Measurements from ENCODE around the gene NDUFAF4.
A peak's percentile ranks its signal among the peaks of the same experiment; 100 is the strongest.

The NDUFAF4 gene

DNA sequence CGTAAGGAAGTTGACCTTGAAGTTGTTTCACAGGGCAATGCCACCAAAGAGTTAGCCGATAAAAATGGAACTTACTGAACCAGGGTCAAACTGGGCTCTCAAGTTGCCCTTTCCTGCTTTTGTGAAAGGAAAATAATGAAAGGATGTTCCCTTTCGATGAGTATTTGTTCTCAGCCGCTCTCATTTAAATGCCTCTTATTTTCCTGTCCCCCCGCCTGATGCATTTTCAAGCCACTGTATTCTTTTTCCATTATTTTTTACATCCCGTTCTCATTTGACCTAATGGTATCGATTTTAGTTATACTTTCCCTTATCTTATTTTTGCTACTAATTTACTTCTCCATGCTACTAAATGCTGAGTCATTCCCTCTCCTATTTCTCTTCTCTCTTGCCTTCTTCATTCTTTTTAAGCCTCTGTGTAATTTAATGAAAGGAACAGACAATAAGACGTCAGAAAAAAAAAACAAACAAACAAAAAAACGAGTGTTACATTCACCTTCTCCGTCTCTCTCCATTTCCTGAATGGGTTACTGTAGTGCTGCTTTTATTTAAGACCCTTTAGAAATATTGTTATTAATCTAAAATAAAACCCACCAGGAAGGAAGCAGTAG lies 655 bp upstream of the NDUFAF4 start:
- no peak for DNase-seq

DNA sequence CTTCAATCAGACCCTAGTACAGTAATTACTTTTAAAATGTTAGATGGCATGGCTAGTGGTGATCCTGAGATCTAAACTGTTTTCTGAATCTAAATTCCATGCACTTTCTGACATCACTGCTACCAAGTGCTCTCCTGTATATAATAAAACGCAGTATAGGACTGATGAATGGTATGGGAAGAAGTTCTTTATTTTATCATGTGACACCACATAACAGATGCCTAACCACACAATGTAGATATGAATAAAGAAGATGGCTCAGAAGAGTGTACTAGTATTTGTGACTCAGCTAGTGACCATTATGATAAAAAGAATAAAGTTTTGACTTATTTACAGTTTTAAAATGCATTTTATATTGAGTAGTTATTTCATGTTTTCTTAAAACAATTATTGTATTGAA lies 8.5 kb downstream of the NDUFAF4 start:
- DNase-seq = no peak

DNA sequence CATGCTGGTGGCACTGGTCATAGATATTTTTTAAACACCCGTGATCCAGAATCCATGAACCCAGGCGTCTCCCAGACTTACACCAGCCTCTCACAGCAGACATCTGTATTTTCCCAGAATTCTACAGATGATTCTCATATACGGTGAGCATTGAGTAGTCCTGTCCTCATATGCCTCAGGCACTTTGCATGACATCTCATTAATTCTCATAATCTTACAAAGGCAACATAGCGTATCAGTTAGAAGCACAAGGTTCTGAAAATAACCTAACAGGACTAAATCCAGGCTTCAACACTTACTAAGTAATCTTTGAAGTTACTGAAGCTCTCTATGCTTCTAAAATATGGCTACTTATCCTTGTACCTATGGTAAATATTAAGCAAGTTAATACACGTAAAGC lies 8.9 kb downstream of the NDUFAF4 start:
- DNase-seq = no peak

DNA sequence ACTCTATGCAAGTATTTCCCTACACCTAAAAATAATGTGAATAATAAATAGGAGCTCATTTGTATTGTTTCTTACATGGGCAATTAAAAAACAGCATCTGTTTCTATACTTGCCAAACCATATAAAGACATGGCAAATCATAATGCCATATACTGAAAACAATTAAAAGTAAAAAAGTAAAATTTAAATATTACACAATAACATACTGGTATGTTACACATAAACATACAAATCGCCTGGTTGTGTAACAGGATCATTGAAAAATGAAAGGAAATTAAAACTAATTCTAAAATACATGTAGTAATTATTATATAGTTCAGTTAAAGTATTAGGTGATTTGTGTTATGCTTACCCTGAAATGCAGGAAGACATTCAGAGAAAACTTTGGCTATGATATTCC lies 11.2 kb downstream of the NDUFAF4 start:
- DNase-seq = no peak

DNA sequence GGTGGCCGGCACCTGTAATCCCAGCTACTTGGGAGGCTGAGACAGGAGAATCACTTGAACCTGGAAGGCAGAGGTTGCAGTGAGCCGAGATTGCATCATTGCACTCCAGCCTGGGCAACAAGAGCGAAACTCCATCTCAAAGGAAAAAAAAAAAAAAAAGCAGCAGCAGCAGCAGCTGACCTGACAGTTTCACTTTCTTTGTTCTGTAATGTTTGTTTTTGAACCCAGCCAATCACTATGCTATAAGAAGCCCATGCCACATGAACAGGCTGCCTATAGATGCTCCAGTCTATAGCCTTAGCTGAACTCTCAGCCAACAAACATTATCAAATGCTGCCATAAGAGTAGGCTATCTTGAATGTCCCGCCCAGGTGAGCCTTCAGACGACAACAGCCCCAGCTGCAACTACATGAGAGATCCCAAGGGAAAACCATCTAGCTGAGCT lies 12.5 kb downstream of the NDUFAF4 start:
- DNase-seq = peak; percentile 8

DNA sequence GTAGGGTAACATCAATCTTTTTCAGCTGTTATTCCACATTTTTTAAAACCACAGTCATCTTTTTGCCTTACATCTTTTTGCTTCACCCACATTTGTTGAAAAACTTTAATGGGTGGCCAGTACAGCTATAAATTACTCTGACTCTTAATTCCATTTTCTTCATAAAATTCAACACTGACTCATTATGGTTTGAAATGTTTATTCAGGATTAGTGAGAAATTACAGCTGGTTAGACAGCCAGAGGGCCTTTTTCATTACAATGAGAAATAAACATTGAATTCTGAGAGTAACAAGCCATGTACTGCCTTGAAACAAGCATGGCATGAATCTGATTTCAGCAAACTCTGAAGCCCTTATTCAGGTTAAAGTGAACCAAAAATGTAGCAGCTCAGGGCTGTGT lies 19.5 kb downstream of the NDUFAF4 start:
- no peak for DNase-seq

DNA sequence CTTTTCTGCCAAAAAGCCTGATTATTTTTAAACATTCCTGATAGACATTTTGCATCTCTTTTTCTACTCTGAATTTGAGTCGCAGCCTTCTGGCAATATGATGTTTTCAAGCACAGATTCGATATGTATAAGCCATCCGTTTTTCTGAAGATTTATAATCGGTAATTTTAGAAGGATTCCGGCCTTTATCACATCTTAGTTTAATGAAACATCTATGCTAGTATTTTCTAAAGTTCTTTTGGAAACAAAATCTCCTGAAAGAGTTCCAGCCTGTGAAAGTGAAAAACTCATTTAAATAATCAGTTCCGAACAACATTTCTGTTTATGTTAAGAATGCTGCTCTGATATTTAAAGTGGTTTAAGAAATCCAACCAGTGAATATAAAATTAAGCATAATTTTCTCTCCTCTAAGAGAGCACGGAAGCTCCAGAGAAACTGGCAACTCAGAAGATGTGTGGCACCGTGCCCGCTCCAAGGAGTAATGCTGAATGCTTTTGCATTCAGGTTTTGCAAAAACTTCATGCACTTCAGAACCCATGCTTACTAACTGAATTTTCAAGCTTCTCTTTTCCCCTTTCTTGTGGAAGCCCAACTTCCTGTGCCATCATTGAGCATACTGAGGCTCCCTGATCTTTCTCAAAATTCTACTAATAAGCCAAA lies 20.7 kb downstream of the NDUFAF4 start:
- DNase-seq = no peak

DNA sequence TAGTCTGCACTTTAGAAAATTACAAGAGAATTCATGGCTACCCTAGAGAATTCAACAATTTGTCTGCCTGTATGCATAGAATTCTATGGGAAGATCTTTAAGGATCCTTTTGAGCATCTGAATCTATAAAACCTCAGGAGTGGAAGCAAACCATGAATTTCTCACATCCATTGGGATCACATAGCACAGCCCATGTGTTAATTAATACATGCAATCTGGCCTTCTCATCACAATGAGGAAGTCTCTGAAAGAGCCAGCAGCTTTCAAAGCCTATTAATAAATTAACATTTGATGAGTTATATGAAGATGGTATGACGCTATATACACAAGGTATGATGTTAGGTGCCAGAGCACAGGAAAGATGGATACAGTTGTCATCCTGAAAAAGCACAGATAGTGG lies 24.7 kb downstream of the NDUFAF4 start:
- no peak for DNase-seq

DNA sequence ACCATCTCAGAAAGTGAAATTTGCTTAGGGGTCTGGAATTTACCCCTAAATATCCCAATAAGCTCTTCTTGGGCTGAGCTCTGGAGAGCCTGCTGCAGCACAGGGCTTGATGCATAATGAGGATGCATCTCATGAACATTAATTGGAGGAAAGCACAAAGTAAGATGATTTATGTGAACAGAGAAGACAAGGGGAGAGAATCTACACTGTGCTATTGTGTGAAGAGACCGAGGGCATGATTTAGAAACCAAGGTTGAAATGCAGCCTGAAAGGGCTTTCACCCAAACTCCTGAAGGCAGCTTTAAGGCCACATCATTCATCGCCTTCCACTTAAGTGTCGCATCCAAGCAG lies 32.7 kb downstream of the NDUFAF4 start:
- DNase-seq = no peak

DNA sequence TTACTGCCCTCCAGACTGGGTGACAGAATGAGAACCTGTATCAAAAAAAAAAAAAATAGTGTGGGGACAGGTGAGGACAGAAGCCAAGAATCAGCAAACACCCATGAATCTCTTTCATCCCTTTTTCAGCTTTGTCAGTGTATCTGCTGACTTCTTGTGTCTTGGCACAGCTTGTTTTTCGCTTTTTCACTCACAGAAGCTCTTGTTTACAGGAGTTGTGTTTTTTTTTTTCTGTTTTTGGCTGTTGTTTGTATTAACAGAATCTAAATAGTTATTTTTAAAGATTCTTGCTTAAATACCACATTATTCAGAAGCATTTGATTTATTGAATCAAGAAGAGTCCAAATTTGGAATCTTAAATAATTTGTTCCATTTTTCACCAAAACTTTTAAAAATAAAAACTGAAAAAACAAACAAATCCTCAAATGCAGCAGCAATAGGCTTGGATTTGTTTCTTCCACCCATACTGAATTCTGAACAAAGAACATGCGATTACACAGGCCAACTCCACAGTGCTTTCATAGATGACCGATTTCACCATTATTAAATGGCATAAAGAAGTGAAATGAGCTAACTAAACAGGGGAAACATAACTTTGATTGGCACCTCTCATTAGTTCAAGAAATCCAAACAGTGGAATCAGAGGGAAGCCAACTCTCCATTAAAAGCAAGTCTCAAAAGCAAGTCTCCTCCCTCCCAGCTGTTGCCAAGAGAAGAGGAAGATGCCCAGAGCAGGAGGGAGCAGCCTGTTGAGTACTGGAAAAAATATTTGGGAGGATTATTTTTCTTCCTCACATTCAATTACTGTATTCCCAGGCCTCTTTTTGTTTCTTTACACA lies 33.3 kb downstream of the NDUFAF4 start:
- no peak for DNase-seq

DNA sequence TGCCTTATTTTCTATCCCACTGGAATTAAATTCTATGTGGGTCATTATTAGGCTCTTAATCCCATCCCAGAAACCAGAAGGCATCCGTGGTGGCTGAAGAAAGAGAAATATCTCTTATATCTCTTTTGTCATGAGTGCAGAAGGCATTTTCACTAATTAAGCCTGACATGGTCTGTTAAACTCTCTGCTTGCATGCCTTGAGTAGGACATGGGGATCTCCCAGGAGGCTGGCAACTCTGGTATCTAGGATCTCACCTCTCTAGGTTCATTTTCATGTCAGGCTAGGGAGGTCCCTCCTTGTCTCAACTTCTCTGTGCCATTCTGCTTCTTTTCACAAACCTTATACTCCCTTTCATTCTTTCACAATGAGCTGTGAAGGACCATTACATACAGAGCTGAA lies 35.1 kb downstream of the NDUFAF4 start:
- DNase-seq = no peak

DNA sequence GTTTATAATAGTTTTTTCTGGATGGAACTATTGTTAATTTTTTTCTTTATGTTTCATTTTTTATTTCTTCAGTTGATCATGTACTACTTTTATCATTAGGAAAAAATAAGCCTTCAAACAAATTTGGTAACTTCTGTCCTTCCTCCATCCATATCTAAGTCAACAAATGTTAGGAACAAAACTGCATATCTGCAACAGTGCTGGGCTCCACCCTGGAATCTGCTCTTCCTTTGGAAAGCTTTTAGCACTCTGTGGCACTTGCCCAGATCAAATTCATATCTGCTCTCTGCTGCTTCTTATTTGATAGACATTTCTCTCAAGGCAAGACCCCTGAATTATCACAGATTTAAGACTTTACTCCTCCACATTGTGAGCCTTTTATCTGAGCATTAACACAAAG lies 36.1 kb downstream of the NDUFAF4 start:
- no peak for DNase-seq

DNA sequence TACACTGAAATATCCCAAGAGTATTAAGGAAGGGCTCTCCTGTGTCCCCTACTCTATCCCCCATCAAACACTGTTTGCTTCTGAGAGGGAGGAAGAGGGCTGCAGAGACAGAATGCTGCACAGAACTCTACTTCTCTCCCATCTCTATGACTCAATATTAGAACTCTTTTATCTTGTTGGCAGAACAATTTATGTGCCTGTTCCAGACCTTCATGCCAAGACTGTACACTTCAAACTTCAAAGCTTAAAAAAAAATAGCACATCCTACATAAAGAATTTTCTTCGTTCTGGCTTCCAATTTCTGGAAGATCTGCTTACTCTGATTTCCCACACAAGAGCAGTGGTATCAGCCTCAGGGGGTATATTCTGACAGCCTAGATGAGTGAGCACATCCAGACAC lies 40.8 kb downstream of the NDUFAF4 start:
- no peak for DNase-seq

DNA sequence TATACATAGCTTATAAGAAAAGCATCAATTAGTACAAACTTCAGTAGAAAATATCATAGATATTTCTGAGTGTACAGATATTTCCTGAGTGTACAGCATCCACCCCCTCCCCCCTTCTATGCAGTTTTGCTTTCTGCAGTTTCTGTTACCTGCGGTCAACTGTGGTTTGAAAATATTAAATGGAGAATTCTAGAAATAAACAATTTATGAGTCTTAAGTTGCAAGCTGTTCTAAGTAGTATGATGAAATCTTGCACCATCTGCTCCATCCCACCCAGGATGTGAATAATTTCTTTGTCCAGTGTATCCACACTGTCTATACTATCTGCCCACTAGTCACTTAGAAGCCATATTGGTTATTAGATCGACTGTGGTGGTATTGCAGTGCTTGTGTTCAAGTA lies 44.6 kb downstream of the NDUFAF4 start:
- no peak for DNase-seq

DNA sequence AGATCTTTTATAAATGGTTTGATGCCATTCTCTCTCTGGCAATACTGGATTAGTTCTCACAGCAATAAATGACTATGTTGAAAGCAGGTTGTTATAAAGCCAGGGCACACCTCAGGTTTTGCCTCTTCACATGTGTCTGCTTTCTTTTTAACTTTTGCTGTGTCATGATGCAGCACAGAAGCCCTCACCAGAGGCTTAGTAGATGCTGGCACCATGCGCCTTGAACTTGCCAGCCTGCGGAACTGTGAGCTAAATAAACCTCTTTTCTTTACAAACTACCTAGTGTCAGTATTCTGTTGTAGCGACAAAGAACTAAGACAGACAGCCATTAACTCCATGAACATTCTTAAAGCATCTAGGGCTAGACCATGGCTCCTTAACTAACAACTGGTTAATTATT lies 45.1 kb downstream of the NDUFAF4 start:
- DNase-seq = no peak

DNA sequence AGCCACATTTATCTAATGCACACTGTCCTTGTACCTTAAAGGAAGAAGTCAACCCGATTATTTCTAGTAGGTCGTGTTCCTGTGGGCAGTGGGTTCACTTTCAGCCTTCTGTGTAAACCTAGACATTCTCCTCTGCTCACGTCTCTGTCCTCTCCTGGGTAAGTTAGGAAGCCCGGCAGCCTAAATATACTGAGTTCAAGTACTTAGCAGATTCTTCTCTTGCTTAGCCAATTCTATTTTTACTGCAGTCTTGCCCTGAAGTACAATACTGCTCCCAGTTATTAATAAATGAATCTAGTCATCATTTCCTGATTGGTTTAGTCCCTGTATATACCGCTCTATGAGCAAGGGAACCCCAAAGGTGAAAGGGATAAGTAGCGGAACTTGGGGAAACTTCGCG lies 45.8 kb downstream of the NDUFAF4 start:
- no peak for DNase-seq

DNA sequence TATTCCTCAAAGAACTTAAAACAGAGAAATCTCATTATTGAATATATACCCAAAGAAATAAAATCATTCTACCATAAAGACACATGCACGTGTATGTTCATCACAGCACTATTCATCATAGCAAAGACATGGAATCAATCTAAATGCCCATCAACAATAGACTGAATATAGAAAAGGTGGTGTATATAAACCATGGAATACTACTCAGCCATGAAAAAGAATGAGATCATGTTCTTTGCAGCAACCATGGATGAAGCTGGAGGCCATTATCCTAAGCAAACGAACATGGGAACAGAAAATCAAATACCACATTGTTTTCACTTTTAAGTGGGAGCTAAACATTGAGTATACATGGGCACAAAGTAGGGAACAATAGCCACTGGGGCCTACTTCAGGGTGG lies 48.1 kb downstream of the NDUFAF4 start:
- DNase-seq = no peak

DNA sequence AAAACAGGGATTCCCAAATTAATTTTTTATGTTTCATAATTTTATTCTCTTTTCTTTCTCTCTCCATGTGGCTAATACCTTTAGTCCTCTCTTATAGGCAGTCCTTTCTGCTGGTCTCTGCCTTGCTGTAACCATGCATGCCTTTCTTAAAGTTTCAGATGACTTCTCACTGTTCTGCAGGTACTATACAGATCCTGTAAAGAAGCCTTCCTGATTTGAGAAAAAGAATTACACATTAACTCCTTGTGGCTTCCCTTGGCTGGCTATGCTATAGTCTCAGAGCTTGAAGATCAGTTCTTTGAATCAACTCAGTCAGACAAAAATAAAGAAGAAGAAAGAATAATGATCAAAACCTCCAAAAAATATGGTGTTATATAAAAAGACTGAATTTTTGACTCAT lies 53.2 kb downstream of the NDUFAF4 start:
- DNase-seq = no peak

DNA sequence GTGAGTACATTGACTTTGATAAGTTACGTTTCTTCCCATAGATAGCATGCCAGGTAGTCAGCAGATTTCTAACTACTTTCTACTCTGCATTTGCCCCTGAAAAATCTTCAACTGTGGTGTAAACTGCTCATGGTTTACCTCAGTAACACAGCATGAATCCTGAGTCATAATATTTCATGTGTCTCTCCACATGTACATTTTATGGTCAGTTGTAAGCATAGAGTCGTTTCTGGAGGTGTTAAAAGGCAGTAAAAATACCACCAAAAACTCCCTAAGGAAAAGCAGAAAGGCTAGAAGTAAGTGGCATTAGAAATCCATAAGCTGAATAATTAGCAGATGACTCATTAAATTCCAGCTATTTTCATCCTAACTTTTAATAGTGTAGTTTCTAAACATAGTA lies 56.3 kb downstream of the NDUFAF4 start:
- DNase-seq = no peak

All from DMS79 treated with DMSO at 0.1 percent for 48 hours (cell line).